ENCODE measurements around the gene VMP1.
"Not testable (repeated sequence)": the region's sequence is repeated elsewhere in the genome, so short reads cannot be mapped to it uniquely, and the experiment has no call there.

Gene VMP1

GRCh38 chr17:59757470-59757869 is 50.0 kb downstream of the VMP1 start:
- no peaks in the 10 kb centered on the region; the same call in 1 of the 2 replicates for H3K36me3 ChIP-seq (ENCODE audit: control insufficient read depth, insufficient read depth, low read length)
- H3K4me3 ChIP-seq (replicated peaks; ENCODE audit: low read depth, low read length) = no peak overlapping the region
- H3K27me3 ChIP-seq (replicated peaks; ENCODE audit: control insufficient read depth, insufficient read depth, low read length) = no peaks in the 10 kb centered on the region
- no peak for DNase-seq (ENCODE audit: extremely low read depth, insufficient read length)
- no peak for TF ChIP-seq CTCF (IDR thresholded peaks at IDR 0.05; ENCODE audit: insufficient read depth, low read length, poor library complexity, severe bottlenecking)

- TF ChIP-seq CTCF (IDR thresholded peaks at IDR 0.05; ENCODE audit: insufficient read depth, low read length, poor library complexity, severe bottlenecking) = no peak
- no peak for DNase-seq (ENCODE audit: extremely low read depth, insufficient read length)
- Histone ChIP-seq H3K27me3 (replicated peaks; ENCODE audit: control insufficient read depth, insufficient read depth, low read length) (no peaks in the 10 kb centered on the region), H3K4me3 (replicated peaks; ENCODE audit: low read depth, low read length) (no peak overlapping the region), H3K36me3 (ENCODE audit: control insufficient read depth, insufficient read depth, low read length) (no peaks in the 10 kb centered on the region; the same call in 1 of the 2 replicates)
These were observed 50.5 kb downstream of the VMP1 start for GRCh38 chr17:59757881-59758385.

GRCh38 chr17:59758998-59759651 is 51.7 kb downstream of the VMP1 start:
- DNase-seq (ENCODE audit: extremely low read depth, insufficient read length); H3K4me3 ChIP-seq (replicated peaks; ENCODE audit: low read depth, low read length); H3K27me3 ChIP-seq (replicated peaks; ENCODE audit: control insufficient read depth, insufficient read depth, low read length); H3K36me3 ChIP-seq (ENCODE audit: control insufficient read depth, insufficient read depth, low read length): not testable (repeated sequence)

GRCh38 chr17:59760160-59760559 is 52.7 kb downstream of the VMP1 start:
- TF ChIP-seq CTCF (IDR thresholded peaks at IDR 0.05; ENCODE audit: insufficient read depth, low read length, poor library complexity, severe bottlenecking) = no peak
- H3K27me3 ChIP-seq (replicated peaks; ENCODE audit: control insufficient read depth, insufficient read depth, low read length) = no peaks in the 10 kb centered on the region
- no peak overlapping the region for H3K4me3 ChIP-seq (replicated peaks; ENCODE audit: low read depth, low read length)
- H3K36me3 ChIP-seq (ENCODE audit: control insufficient read depth, insufficient read depth, low read length) = no peaks in the 10 kb centered on the region; the same call in none of the 2 replicates
- no peak for DNase-seq (ENCODE audit: extremely low read depth, insufficient read length)

- no peak overlapping the region for H3K4me3 ChIP-seq (replicated peaks; ENCODE audit: low read depth, low read length)
- TF ChIP-seq CTCF (IDR thresholded peaks at IDR 0.05; ENCODE audit: insufficient read depth, low read length, poor library complexity, severe bottlenecking) = no peak
- H3K27me3 ChIP-seq (replicated peaks; ENCODE audit: control insufficient read depth, insufficient read depth, low read length) = no peaks in the 10 kb centered on the region
- DNase-seq (ENCODE audit: extremely low read depth, insufficient read length) = no peak
- H3K36me3 ChIP-seq (ENCODE audit: control insufficient read depth, insufficient read depth, low read length) = no peaks in the 10 kb centered on the region; the same call in none of the 2 replicates
These were observed 54.1 kb downstream of the VMP1 start for GRCh38 chr17:59761385-59762048.

GRCh38 chr17:59762049-59762823 is 54.8 kb downstream of the VMP1 start:
- Histone ChIP-seq H3K36me3 (ENCODE audit: control insufficient read depth, insufficient read depth, low read length) (no peaks in the 10 kb centered on the region; the same call in none of the 2 replicates), H3K4me3 (replicated peaks; ENCODE audit: low read depth, low read length) (no peak overlapping the region), H3K27me3 (replicated peaks; ENCODE audit: control insufficient read depth, insufficient read depth, low read length) (no peaks in the 10 kb centered on the region)
- TF ChIP-seq CTCF (IDR thresholded peaks at IDR 0.05; ENCODE audit: insufficient read depth, low read length, poor library complexity, severe bottlenecking) = no peak
- DNase-seq (ENCODE audit: extremely low read depth, insufficient read length) = no peak
